A549 (cell line): ENCODE results near the gene GPATCH8.

Source experiments
- CBX2 ChIP-seq: fragments of 200-600 bp; sonication (generic); IDR thresholded peaks from 2 replicates; pipeline ENCODE4 v1.6.1; 2016; ENCODE audit warnings: low read depth, mild to moderate bottlenecking, borderline replicate concordance
- EP300 ChIP-seq, 2 experiments: fragments of >200 bp; sonication (Bioruptor Twin); formaldehyde crosslinking; IDR thresholded peaks; 2 replicates in 1 of 2; 3 replicates in 1 of 2; pipeline ENCODE4 v1.6.1; 2016 to 2017
- KDM1A ChIP-seq: fragments of 200-600 bp; sonication (generic); IDR thresholded peaks from 2 replicates; pipeline ENCODE4 v1.6.1; 2016; ENCODE audit warnings: low read depth, mild to moderate bottlenecking
- MAFK ChIP-seq: fragments of 450-650 bp; IDR thresholded peaks from 2 replicates; pipeline ENCODE4 v1.6.1; 2014; ENCODE audit not compliant: partially characterized antibody
- RFX5 ChIP-seq: fragments of 450-650 bp; IDR thresholded peaks from 2 replicates; pipeline ENCODE4 v1.7.1; 2014; ENCODE audit warnings: antibody characterized with exemption, mild to moderate bottlenecking, moderate library complexity
- TF ChIP-seq, protein P1 (sequence below): fragments of 450-650 bp; IDR thresholded peaks from 2 replicates; pipeline ENCODE4 v1.6.1; 2014; ENCODE audit warnings: antibody characterized with exemption
- TF ChIP-seq, protein P2 (sequence below): fragments of >200 bp; sonication (Bioruptor Twin); formaldehyde crosslinking; IDR thresholded peaks from 3 replicates; pipeline ENCODE4 v1.5.1; 2016

DNA sequence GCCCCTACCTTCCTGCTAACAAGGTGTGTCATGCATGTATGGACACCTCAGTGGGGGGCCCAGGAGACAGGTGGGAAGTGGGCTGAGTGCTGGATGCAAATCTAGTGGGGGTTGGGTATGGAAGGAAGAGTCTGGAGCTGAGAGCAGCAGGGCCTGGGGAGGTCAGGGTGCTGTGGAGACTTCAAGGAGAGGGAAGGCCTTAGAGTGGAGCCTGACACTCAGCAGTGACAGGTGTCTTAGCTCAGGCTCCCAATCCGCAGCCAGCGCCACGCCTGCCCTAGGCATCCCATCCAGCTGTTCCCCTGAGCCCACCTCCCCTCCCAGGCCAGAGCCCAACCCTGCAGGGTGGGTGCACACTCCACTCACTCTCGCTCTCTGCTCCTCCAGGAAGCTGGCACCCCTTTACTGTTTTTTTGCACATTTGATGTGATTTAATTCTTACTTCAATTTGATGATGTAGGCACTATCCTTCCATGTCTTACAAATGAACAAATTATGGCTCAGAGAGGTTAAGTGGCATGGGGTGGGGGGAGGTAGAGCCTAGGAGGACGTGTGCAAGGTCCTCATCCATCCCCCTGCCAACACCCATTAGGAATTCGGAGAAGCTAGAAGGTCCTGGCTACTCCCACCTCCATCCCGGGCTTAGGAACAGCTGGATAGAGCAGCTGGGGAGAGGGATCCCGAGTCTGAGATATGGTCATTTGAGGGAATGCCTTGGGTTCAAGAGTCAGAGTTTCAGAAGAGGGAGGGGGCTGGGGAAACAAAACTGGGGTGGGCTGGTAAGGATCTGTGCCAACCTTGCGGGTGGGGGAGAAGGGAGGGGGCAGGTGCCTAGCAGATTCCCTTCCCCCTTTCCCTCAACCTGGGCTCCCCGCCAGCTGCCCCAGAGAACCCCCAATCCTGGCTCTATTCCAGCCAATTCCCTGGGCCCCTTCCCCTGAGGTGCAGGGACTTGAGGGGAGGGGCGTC is 141.6 kb downstream of the GPATCH8 start:
- TF ChIP-seq, protein P1, sequence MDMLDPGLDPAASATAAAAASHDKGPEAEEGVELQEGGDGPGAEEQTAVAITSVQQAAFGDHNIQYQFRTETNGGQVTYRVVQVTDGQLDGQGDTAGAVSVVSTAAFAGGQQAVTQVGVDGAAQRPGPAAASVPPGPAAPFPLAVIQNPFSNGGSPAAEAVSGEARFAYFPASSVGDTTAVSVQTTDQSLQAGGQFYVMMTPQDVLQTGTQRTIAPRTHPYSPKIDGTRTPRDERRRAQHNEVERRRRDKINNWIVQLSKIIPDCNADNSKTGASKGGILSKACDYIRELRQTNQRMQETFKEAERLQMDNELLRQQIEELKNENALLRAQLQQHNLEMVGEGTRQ: no peak
- TF ChIP-seq, protein P2, sequence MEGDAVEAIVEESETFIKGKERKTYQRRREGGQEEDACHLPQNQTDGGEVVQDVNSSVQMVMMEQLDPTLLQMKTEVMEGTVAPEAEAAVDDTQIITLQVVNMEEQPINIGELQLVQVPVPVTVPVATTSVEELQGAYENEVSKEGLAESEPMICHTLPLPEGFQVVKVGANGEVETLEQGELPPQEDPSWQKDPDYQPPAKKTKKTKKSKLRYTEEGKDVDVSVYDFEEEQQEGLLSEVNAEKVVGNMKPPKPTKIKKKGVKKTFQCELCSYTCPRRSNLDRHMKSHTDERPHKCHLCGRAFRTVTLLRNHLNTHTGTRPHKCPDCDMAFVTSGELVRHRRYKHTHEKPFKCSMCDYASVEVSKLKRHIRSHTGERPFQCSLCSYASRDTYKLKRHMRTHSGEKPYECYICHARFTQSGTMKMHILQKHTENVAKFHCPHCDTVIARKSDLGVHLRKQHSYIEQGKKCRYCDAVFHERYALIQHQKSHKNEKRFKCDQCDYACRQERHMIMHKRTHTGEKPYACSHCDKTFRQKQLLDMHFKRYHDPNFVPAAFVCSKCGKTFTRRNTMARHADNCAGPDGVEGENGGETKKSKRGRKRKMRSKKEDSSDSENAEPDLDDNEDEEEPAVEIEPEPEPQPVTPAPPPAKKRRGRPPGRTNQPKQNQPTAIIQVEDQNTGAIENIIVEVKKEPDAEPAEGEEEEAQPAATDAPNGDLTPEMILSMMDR: no peak
- peak; percentile 75 for TF ChIP-seq MAFK
- no peak for TF ChIP-seq CBX2
- no peak for TF ChIP-seq EP300 (IDR thresholded peaks at IDR 0.05)
- TF ChIP-seq RFX5: no peak
- TF ChIP-seq KDM1A: no peak
